SU-DHL-6 (cell line): ENCODE results near the gene PON3.

Experiments
- H2AFZ ChIP-seq: fragments of 200-600 bp; sonication (generic); 2 replicates; pipeline ENCODE4 v1.6.1; 2014; ENCODE audit warnings: low read depth, mild to moderate bottlenecking, moderate library complexity, mixed read lengths, antibody characterized with exemption, low read length; ENCODE audit not compliant: severe bottlenecking
- H3F3A ChIP-seq: fragments of 200-600 bp; shearing (Covaris generic); 2 replicates; pipeline ENCODE4 v1.6.0; 2016; ENCODE audit warnings: antibody characterized with exemption, mild to moderate bottlenecking; ENCODE audit not compliant: insufficient read depth
- H3K27ac ChIP-seq: fragments of 200-600 bp; sonication (generic); 2 replicates; pipeline ENCODE4 v1.5.1; 2016; ENCODE audit warnings: low read depth, mild to moderate bottlenecking, low read length, moderate library complexity, mixed read lengths
- H3K27me3 ChIP-seq: fragments of 200-600 bp; sonication (generic), shearing (Covaris generic); 2 replicates; pipeline ENCODE4 v1.6.0; 2014; ENCODE audit warnings: mild to moderate bottlenecking, low read length
- H3K36me3 ChIP-seq: fragments of 200-600 bp; sonication (generic); 2 replicates; pipeline ENCODE4 v1.6.1; 2014; ENCODE audit warnings: mild to moderate bottlenecking, low read length, mixed read lengths
- H3K4me2 ChIP-seq: fragments of 300-600, 200-600 bp; shearing (Covaris generic), sonication (generic); 2 replicates; pipeline ENCODE4 v1.6.0; 2014; ENCODE audit warnings: low read length, low read depth, mild to moderate bottlenecking; ENCODE audit not compliant: poor library complexity, severe bottlenecking
- H3K4me3 ChIP-seq: fragments of 200-600 bp; sonication (generic); 2 replicates; pipeline ENCODE4 v1.5.1; 2014; ENCODE audit warnings: antibody characterized with exemption, low read length, mild to moderate bottlenecking, mixed read lengths; ENCODE audit not compliant: insufficient read depth, poor library complexity, severe bottlenecking
- H3K79me2 ChIP-seq: fragments of 200-600 bp; sonication (generic); 2 replicates; pipeline ENCODE4 v1.6.1; 2014; ENCODE audit warnings: mild to moderate bottlenecking, low read length, moderate library complexity; ENCODE audit not compliant: insufficient read depth
- H3K9ac ChIP-seq: fragments of 200-600 bp; sonication (generic); 2 replicates; pipeline ENCODE4 v1.7.0; 2014; ENCODE audit warnings: mild to moderate bottlenecking, low read length
- H3K9me2 ChIP-seq: fragments of 200-600 bp; sonication (generic); replicated peaks from 2 replicates; pipeline ENCODE4 v1.6.1; 2014; ENCODE audit warnings: low read length; ENCODE audit not compliant: insufficient read depth
- H3K9me3 ChIP-seq: fragments of 200-600 bp; sonication (generic); 2 replicates; pipeline ENCODE4 v1.6.1; 2014; ENCODE audit warnings: low read length, mixed read lengths; ENCODE audit not compliant: insufficient read depth
- H4K20me1 ChIP-seq: fragments of 200-600 bp; sonication (generic); 2 replicates; pipeline ENCODE4 v1.6.1; 2014; ENCODE audit warnings: low read depth, mild to moderate bottlenecking, antibody characterized with exemption, low read length, moderate library complexity, mixed read lengths
- EZH2phosphoT487 ChIP-seq: fragments of 200-600 bp; sonication (generic), shearing (Covaris generic); conservative IDR thresholded peaks from 2 replicates; pipeline ENCODE4 v1.6.1; 2018; ENCODE audit warnings: mild to moderate bottlenecking, antibody characterized with exemption, low read length, moderate library complexity, mixed read lengths
- TF ChIP-seq, protein P1 (sequence below): fragments of 200-600 bp; sonication (generic); IDR thresholded peaks from one replicate; pipeline ENCODE4 v1.5.1; 2017; ENCODE audit warnings: antibody characterized with exemption, mild to moderate bottlenecking, low read length, moderate library complexity; ENCODE audit not compliant: insufficient read depth, poor library complexity, severe bottlenecking

PON3 gene

GRCh38 chr7:95376632-95377400 lies 19.4 kb downstream of the PON3 start:
- Histone ChIP-seq H3K27me3 (no peaks in the 10 kb centered on the region), H3K79me2 (no peaks in the 10 kb centered on the region), H3K27ac (no peak overlapping the region), H3K9ac (no peak overlapping the region), H3K36me3 (no peaks in the 10 kb centered on the region), H2AFZ (no peak overlapping the region), H3K4me2 (no peak overlapping the region), H3K4me3 (no peak overlapping the region), H3K9me3 (no peaks in the 10 kb centered on the region), H3F3A (no peaks in the 10 kb centered on the region), H4K20me1 (no peaks in the 10 kb centered on the region), H3K9me2 (no peaks in the 10 kb centered on the region)
- TF ChIP-seq, protein P1, sequence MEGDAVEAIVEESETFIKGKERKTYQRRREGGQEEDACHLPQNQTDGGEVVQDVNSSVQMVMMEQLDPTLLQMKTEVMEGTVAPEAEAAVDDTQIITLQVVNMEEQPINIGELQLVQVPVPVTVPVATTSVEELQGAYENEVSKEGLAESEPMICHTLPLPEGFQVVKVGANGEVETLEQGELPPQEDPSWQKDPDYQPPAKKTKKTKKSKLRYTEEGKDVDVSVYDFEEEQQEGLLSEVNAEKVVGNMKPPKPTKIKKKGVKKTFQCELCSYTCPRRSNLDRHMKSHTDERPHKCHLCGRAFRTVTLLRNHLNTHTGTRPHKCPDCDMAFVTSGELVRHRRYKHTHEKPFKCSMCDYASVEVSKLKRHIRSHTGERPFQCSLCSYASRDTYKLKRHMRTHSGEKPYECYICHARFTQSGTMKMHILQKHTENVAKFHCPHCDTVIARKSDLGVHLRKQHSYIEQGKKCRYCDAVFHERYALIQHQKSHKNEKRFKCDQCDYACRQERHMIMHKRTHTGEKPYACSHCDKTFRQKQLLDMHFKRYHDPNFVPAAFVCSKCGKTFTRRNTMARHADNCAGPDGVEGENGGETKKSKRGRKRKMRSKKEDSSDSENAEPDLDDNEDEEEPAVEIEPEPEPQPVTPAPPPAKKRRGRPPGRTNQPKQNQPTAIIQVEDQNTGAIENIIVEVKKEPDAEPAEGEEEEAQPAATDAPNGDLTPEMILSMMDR, result no peak
- TF ChIP-seq EZH2phosphoT487, result no peak

- Histone ChIP-seq H3K4me3 (no peak overlapping the region), H2AFZ (no peak overlapping the region), H3F3A (no peaks in the 10 kb centered on the region), H3K36me3 (no peaks in the 10 kb centered on the region), H3K27me3 (no peaks in the 10 kb centered on the region), H3K9me2 (no peaks in the 10 kb centered on the region), H3K27ac (no peak overlapping the region), H4K20me1 (no peaks in the 10 kb centered on the region), H3K9me3 (no peaks in the 10 kb centered on the region), H3K79me2 (no peaks in the 10 kb centered on the region), H3K4me2 (no peak overlapping the region), H3K9ac (no peak overlapping the region)
- no peak for TF ChIP-seq EZH2phosphoT487
- TF ChIP-seq, protein P1, result no peak
These were observed 20.5 kb downstream of the PON3 start for GRCh38 chr7:95375591-95376257.

DNA sequence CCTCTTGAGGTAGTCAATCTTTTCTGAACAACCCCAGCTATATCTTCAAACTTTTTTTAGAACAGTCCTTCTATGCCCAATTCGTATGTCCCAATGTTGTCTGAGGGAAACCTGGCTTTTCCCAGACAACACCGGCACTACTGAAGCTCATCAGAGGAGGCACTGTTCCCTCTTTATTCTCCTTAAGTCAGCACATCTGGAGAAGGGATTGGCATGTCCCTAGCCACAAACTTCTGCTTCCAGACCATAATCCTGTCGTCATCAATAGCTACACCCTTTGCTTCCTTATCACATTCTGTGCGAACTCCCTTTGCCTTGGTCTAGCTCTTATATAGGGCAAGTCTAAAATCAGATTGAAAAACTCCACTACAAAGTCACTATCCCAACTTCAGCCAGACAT lies 22.9 kb downstream of the PON3 start:
- TF ChIP-seq, protein P1, result no peak
- TF ChIP-seq EZH2phosphoT487, result no peak
- no peaks in the 10 kb centered on the region for H4K20me1 ChIP-seq
- H3K9ac ChIP-seq, result no peak overlapping the region

More for the DNA sequence above, 22.9 kb downstream of the PON3 start:
- H3K4me2 ChIP-seq, result no peak overlapping the region
- no peaks in the 10 kb centered on the region for H3K9me3 ChIP-seq
- H2AFZ ChIP-seq, result no peak overlapping the region
- H3F3A ChIP-seq, result no peaks in the 10 kb centered on the region
- no peaks in the 10 kb centered on the region for H3K79me2 ChIP-seq
- no peak overlapping the region for H3K4me3 ChIP-seq
- H3K36me3 ChIP-seq, result no peaks in the 10 kb centered on the region
- H3K27me3 ChIP-seq, result no peaks in the 10 kb centered on the region
- H3K27ac ChIP-seq, result no peak overlapping the region
- H3K9me2 ChIP-seq, result no peaks in the 10 kb centered on the region
